Adrenal gland (tissue), 5 donors: ENCODE results near the gene ANKS1A.

Experiments
- CTCF ChIP-seq, 6 experiments: fragments of 450-650 bp in 4 of 6; fragments of 200-600 bp in 2 of 6; sonication (generic) in 1 of 6; IDR thresholded peaks; 1 replicate in 5 of 6; 2 replicates in 1 of 6; pipeline versions ENCODE4 v1.5.1 to v1.8.0; 2016 to 2021; ENCODE audit warnings: antibody characterized with exemption in 6 of 6, mild to moderate bottlenecking in 2 of 6, moderate library complexity in 1 of 6
- POLR2A ChIP-seq, 2 donors: fragments of 450-650 bp; IDR thresholded peaks; one replicate each; pipeline ENCODE4 v1.6.1; 2017; ENCODE audit warnings: antibody characterized with exemption in 2 of 2, mild to moderate bottlenecking in 2 of 2, moderate library complexity in 1 of 2
- donor health status: DM: no; HTN: no; CAD: no.

GRCh38 chr6:35058358-35058675, 169.3 kb downstream of the ANKS1A start:
- TF ChIP-seq POLR2A (IDR thresholded peaks at IDR 0.05) (no peak), CTCF (IDR thresholded peaks at IDR 0.05) (no peak)
